ENCODE data around the gene HYDIN. TPM values are rescaled to one million over a fixed set of nuclear protein-coding genes. Genes with fewer than 3 reads are reported as not detected.

HYDIN gene
- total and polyA plus RNA-seq, 4 donors: 14.6 to 29.6 (median 16.2) TPM

GRCh38 chr16:70777496-70777895 is 453.0 kb downstream of the HYDIN start:
- DNase-seq (ENCODE audit: low read depth in 4 of 6, low spot score in 6 of 6): no peak
- 83% methylated on average over 9 of the region's 9 CpGs for WGBS (ENCODE audit: insufficient coverage)
- Histone ChIP-seq H3K27me3 (ENCODE audit: control insufficient read depth, insufficient read depth, low read length) (no peaks in the 10 kb centered on the region), H3K4me1 (ENCODE audit: control insufficient read depth, insufficient read depth, low read length) (no peaks in the 10 kb centered on the region), H3K36me3 (ENCODE audit: control insufficient read depth, insufficient read depth, low read length) (peaks cover 46% of the 10 kb centered on the region), H3K9me3 (ENCODE audit: control insufficient read depth, insufficient read depth, low read length) (no peaks in the 10 kb centered on the region), H3K4me3 (ENCODE audit: low read depth, low read length) (no peak overlapping the region), H3K27ac (ENCODE audit: low read depth, low read length) (no peak overlapping the region)

GRCh38 chr16:70775399-70775798 is 455.1 kb downstream of the HYDIN start:
- H3K9me3 ChIP-seq (ENCODE audit: control insufficient read depth, insufficient read depth, low read length): no peaks in the 10 kb centered on the region
- H3K27me3 ChIP-seq (ENCODE audit: control insufficient read depth, insufficient read depth, low read length): no peaks in the 10 kb centered on the region
- peaks cover 39% of the 10 kb centered on the region for H3K36me3 ChIP-seq (ENCODE audit: control insufficient read depth, insufficient read depth, low read length)
- no peak overlapping the region for H3K4me3 ChIP-seq (ENCODE audit: low read depth, low read length)
- DNase-seq (ENCODE audit: low read depth in 4 of 6, low spot score in 6 of 6): no peak
- peaks cover 8% of the 10 kb centered on the region for H3K4me1 ChIP-seq (ENCODE audit: control insufficient read depth, insufficient read depth, low read length)
- no peak overlapping the region for H3K27ac ChIP-seq (ENCODE audit: low read depth, low read length)
- WGBS (ENCODE audit: insufficient coverage): 95% methylated on average over 2 of the region's 4 CpGs

GRCh38 chr16:70774261-70774660 is 456.3 kb downstream of the HYDIN start:
- no peak for DNase-seq (ENCODE audit: low read depth in 4 of 6, low spot score in 6 of 6)
- no peaks in the 10 kb centered on the region for H3K27me3 ChIP-seq (ENCODE audit: control insufficient read depth, insufficient read depth, low read length)
- peaks cover 45% of the 10 kb centered on the region for H3K36me3 ChIP-seq (ENCODE audit: control insufficient read depth, insufficient read depth, low read length)
- H3K4me1 ChIP-seq (ENCODE audit: control insufficient read depth, insufficient read depth, low read length): peaks cover 20% of the 10 kb centered on the region
- H3K4me3 ChIP-seq (ENCODE audit: low read depth, low read length): no peak overlapping the region
- WGBS (ENCODE audit: insufficient coverage): 92% methylated on average over 12 of the region's 13 CpGs
- no peak overlapping the region for H3K27ac ChIP-seq (ENCODE audit: low read depth, low read length)
- no peaks in the 10 kb centered on the region for H3K9me3 ChIP-seq (ENCODE audit: control insufficient read depth, insufficient read depth, low read length)

GRCh38 chr16:70772493-70772892 is 458.0 kb downstream of the HYDIN start:
- no peak for DNase-seq (ENCODE audit: low read depth in 4 of 6, low spot score in 6 of 6)
- no CpG with 5 or more reads among the region's 1 CpG for WGBS (ENCODE audit: insufficient coverage)
- Histone ChIP-seq H3K9me3 (ENCODE audit: control insufficient read depth, insufficient read depth, low read length) (no peaks in the 10 kb centered on the region), H3K27ac (ENCODE audit: low read depth, low read length) (no peak overlapping the region), H3K4me3 (ENCODE audit: low read depth, low read length) (no peak overlapping the region), H3K27me3 (ENCODE audit: control insufficient read depth, insufficient read depth, low read length) (no peaks in the 10 kb centered on the region), H3K36me3 (ENCODE audit: control insufficient read depth, insufficient read depth, low read length) (peaks cover 40% of the 10 kb centered on the region), H3K4me1 (ENCODE audit: control insufficient read depth, insufficient read depth, low read length) (peaks cover 24% of the 10 kb centered on the region)

GRCh38 chr16:70770626-70771552 is 459.6 kb downstream of the HYDIN start:
- Histone ChIP-seq H3K4me1 (ENCODE audit: control insufficient read depth, insufficient read depth, low read length) (peaks cover 24% of the 10 kb centered on the region), H3K27me3 (ENCODE audit: control insufficient read depth, insufficient read depth, low read length) (no peaks in the 10 kb centered on the region), H3K36me3 (ENCODE audit: control insufficient read depth, insufficient read depth, low read length) (peaks cover 47% of the 10 kb centered on the region), H3K9me3 (ENCODE audit: control insufficient read depth, insufficient read depth, low read length) (no peaks in the 10 kb centered on the region), H3K27ac (ENCODE audit: low read depth, low read length) (no peak overlapping the region), H3K4me3 (ENCODE audit: low read depth, low read length) (no peak overlapping the region)
- peak in 2 of 6 donors; percentile 78 to 81 for DNase-seq (ENCODE audit: low read depth in 4 of 6, low spot score in 6 of 6)
- 38% methylated on average over 12 of the region's 15 CpGs for WGBS (ENCODE audit: insufficient coverage)

GRCh38 chr16:70770291-70770625 is 460.3 kb downstream of the HYDIN start:
- Histone ChIP-seq H3K27ac (ENCODE audit: low read depth, low read length) (no peak overlapping the region), H3K4me1 (ENCODE audit: control insufficient read depth, insufficient read depth, low read length) (peaks cover 24% of the 10 kb centered on the region), H3K36me3 (ENCODE audit: control insufficient read depth, insufficient read depth, low read length) (peaks cover 49% of the 10 kb centered on the region), H3K4me3 (ENCODE audit: low read depth, low read length) (no peak overlapping the region), H3K27me3 (ENCODE audit: control insufficient read depth, insufficient read depth, low read length) (no peaks in the 10 kb centered on the region), H3K9me3 (ENCODE audit: control insufficient read depth, insufficient read depth, low read length) (no peaks in the 10 kb centered on the region)
- WGBS (ENCODE audit: insufficient coverage): 89% methylated on average over 9 of the region's 9 CpGs
- no peak for DNase-seq (ENCODE audit: low read depth in 4 of 6, low spot score in 6 of 6)

GRCh38 chr16:70769761-70770160 is 460.8 kb downstream of the HYDIN start:
- Histone ChIP-seq H3K4me3 (ENCODE audit: low read depth, low read length) (no peak overlapping the region), H3K9me3 (ENCODE audit: control insufficient read depth, insufficient read depth, low read length) (no peaks in the 10 kb centered on the region), H3K4me1 (ENCODE audit: control insufficient read depth, insufficient read depth, low read length) (peaks cover 27% of the 10 kb centered on the region), H3K27me3 (ENCODE audit: control insufficient read depth, insufficient read depth, low read length) (no peaks in the 10 kb centered on the region), H3K36me3 (ENCODE audit: control insufficient read depth, insufficient read depth, low read length) (peaks cover 54% of the 10 kb centered on the region), H3K27ac (ENCODE audit: low read depth, low read length) (no peak overlapping the region)
- DNase-seq (ENCODE audit: low read depth in 4 of 6, low spot score in 6 of 6): no peak
- 84% methylated on average over 8 of the region's 8 CpGs for WGBS (ENCODE audit: insufficient coverage)

GRCh38 chr16:70769131-70769530 is 461.4 kb downstream of the HYDIN start:
- Histone ChIP-seq H3K4me3 (ENCODE audit: low read depth, low read length) (no peak overlapping the region), H3K27me3 (ENCODE audit: control insufficient read depth, insufficient read depth, low read length) (no peaks in the 10 kb centered on the region), H3K4me1 (ENCODE audit: control insufficient read depth, insufficient read depth, low read length) (peaks cover 28% of the 10 kb centered on the region), H3K9me3 (ENCODE audit: control insufficient read depth, insufficient read depth, low read length) (no peaks in the 10 kb centered on the region), H3K27ac (ENCODE audit: low read depth, low read length) (no peak overlapping the region), H3K36me3 (ENCODE audit: control insufficient read depth, insufficient read depth, low read length) (peaks cover 51% of the 10 kb centered on the region)
- DNase-seq (ENCODE audit: low read depth in 4 of 6, low spot score in 6 of 6): no peak
- WGBS (ENCODE audit: insufficient coverage): 66% methylated on average over 8 of the region's 8 CpGs

GRCh38 chr16:70768203-70768580 is 462.3 kb downstream of the HYDIN start:
- DNase-seq (ENCODE audit: low read depth in 4 of 6, low spot score in 6 of 6): no peak
- Histone ChIP-seq H3K36me3 (ENCODE audit: control insufficient read depth, insufficient read depth, low read length) (peaks cover 58% of the 10 kb centered on the region), H3K27me3 (ENCODE audit: control insufficient read depth, insufficient read depth, low read length) (no peaks in the 10 kb centered on the region), H3K4me1 (ENCODE audit: control insufficient read depth, insufficient read depth, low read length) (peaks cover 28% of the 10 kb centered on the region), H3K27ac (ENCODE audit: low read depth, low read length) (no peak overlapping the region), H3K4me3 (ENCODE audit: low read depth, low read length) (no peak overlapping the region), H3K9me3 (ENCODE audit: control insufficient read depth, insufficient read depth, low read length) (no peaks in the 10 kb centered on the region)
- 52% methylated on average over 3 of the region's 5 CpGs for WGBS (ENCODE audit: insufficient coverage)
